Measurements from ENCODE around the gene FOXP4.

The FOXP4 gene

DNA sequence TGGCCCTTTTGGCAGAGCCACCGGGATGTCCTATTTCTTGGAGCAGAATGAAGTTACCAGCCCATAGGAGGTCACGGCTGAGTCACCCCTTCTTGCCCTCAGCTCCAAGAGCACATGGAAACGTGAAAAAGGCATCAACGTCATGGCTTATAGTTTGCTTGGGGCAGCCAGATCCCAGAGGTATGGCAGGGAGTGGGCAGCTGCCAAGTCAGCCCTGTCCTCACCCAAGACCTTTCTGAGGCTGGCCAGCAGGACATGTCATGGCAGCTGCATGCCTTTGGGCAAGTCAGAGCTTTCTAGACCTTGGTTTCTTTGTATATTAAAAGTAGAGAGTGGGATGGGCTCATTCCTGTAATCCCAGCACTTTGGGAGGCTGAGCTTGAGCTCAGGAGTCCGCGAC lies 83.9 kb downstream of the FOXP4 start:
- no peak for DNase-seq (ENCODE audit: low spot score)

DNA sequence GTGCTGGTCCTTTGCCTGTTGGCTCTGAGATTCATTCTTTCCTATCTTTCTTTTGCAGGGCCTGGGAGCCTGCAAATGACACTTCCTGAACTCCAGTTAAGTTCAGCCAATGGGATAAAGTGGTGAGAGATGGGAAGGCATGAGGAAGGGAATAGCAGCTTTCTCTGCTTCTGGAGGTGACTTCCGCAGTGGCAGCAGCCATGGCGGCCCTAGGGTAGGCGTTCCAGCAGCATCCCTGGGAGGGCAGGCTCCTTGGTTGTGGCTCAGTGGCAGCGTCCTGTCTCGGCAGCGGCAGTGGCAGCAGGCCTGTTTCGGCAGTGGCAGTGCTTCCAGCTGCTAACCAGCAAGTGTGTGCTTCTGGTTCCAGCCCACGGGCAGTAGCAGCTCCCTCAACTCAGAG lies 84.8 kb downstream of the FOXP4 start:
- DNase-seq (ENCODE audit: low spot score) = no peak

DNA sequence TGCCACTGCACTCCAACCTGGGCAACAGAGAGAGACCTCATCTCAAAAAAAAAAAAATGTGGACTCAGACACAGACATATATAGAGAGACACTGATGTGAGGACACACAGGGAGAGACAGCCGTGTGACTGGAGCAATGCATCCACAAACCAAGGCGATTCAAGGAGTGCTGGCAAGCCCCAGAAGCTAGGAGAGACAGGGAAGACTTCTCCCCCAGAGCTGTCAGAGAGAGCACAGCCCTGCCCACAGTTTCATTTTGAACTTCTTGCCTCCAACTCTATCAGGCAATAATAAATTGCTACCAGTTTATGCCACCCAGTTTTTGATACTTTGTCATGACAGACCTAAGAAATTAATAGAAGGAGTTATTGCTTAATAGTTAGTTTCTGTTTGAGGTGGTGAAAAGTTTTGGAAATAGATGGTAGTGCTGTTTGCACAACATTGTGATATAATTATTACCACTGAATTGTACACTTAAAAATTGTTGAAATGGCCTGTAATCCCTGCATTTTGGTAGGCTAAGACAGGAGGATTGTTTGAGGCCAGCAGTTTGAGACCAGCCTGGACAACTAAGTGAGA lies 87.0 kb downstream of the FOXP4 start:
- no peak for DNase-seq (ENCODE audit: low spot score)

DNA sequence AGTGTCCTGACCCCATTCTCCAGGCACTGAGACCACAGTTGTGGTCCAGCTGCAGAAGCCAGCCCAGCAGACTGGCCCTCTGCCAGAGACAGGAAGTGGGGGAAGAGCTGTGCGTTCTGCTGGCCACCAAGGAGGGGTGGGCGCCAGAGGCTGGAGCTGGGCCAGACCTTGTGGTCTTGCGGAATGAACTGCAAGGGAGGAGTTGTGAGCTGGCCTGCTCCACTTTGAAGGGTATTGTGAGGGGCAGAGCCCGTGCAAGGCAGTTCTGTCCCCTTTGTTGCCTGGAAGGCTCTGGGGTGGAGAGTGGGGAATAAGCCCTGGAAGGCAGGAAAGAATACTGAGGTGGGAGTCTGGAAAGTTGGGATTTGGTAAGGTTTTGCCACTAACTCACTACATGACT lies 88.5 kb downstream of the FOXP4 start:
- DNase-seq (ENCODE audit: low spot score) = no peak

DNA sequence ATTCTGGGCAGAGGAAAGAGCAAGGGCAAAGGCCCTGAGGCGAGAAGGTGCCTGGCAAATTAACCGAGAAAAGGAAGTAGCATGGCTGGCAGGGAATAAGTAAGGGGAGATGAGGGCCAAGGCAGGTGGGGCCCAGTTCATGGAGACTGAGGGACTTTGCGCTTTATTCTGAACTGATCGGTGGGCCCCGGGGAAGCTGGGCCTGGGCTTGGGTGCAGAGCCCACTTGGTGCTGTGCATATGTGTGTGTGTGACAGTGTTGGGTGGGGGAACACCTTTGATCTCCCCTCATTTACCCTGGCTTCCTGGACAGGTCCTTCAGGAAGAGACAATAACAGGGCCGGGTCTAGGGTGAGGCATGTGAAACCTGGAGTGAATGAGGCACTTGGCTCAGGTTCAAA lies 89.2 kb downstream of the FOXP4 start:
- no peak for DNase-seq (ENCODE audit: low spot score)

DNA sequence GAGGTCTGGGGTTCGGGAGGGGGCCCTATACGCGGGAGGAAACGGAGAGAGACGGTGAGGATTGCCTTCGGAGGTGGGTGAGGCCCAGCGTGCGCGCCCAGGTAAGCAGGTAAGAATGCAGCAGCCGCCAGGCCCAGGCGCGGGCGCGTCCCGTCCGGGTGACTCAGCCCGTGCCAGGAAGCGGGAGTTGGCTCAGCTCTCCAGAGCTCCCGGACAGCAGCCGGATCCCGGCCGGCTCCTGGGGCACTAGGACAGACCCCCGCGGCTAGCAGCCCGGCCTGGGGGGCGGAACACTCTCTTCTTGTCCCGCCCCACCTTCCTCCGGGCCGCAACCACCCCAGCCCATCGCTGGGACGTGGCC lies 90.6 kb downstream of the FOXP4 start:
- DNase-seq (ENCODE audit: low spot score) = no peak

DNA sequence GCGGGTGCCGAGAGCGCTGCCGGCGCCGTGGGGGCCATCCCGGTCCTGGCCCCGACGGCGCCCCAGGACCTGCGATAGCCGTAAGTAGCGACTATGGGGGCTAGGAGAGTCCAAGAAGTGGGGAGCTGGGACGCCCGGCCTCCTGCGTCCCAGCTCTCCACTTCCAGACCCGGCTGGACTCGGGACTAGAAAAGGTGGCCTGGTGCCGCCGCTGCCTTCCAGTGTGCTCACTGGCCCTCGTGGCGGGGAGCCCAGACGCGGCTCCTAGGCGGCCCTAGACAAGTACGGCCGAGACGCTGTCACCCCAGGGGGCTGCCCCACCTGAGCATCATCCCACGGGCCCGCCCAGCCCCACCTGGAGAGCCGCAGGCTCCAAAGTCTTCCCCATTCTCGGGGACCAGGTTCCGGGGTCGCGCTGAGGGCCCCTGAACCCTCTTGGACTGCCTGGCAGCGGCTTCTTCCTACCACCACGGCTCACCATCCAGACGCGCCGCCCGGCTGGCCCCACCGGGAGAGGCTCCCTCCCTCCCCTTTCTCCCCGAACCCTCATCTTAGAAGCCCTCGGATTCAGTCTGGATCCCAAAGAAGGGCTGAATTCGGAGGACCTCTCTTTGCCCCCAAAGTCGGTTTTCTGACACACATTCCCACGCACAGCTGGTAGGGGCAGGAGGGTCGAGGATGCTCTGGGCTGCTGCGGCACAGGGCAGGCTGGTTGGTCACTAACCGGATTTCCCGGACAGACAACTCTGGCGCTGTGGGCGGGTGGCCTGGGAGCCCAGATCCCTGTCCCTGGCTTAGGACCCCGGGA lies 91.2 kb downstream of the FOXP4 start:
- DNase-seq (ENCODE audit: low spot score) = no peak

DNA sequence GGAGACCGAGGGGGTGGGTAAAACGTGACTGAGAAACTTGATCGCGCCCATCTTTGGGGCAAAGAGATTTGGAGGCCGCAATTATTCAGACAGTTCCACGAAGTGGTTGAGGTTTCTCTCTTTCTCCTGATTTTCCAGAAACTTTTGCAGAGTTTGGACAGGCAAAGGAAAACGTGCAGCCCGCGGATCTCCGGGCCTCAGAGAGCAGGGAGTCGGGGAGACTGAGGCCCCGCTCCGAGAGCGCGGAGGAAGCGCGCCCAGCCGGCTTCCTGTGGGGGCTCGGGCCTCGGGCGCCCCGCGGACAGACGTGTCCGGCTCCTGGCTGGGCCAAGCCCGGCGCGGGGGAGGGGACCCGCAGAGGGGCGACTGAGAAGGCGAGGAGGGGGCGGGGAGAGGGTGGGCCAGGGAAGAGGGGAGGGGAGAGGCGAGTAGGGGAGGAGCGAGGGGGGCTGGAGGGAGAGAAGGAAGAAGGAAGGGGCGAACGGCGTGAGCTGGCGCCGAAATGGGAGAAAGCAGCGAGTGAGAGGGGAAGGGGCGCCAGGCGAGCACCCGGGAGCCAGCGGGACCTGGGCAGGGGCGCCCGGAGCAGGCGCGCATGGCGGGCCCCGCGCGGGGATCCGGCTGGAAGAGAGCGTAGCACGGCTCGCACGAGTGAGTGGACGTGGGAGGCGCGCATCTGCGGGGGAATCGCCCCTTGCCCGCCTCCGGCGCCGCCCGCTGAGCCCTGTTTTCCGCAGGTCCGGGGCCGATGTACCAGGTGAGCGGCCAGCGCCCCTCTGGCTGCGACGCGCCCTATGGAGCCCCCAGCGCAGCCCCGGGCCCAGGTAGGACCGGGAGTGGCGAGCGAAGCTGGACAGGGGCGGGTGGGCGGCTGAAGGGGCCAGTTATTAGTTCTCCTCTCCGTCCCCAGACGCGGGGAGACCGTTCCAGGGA lies 92.1 kb downstream of the FOXP4 start, which contains the start of gene MDFI:
Gene MDFI (plus strand): TSS at position 467 of the 933 bp plus-strand sequence. CDS start 282 bp downstream, at position 749.
- DNase-seq (ENCODE audit: low spot score) = no peak

DNA sequence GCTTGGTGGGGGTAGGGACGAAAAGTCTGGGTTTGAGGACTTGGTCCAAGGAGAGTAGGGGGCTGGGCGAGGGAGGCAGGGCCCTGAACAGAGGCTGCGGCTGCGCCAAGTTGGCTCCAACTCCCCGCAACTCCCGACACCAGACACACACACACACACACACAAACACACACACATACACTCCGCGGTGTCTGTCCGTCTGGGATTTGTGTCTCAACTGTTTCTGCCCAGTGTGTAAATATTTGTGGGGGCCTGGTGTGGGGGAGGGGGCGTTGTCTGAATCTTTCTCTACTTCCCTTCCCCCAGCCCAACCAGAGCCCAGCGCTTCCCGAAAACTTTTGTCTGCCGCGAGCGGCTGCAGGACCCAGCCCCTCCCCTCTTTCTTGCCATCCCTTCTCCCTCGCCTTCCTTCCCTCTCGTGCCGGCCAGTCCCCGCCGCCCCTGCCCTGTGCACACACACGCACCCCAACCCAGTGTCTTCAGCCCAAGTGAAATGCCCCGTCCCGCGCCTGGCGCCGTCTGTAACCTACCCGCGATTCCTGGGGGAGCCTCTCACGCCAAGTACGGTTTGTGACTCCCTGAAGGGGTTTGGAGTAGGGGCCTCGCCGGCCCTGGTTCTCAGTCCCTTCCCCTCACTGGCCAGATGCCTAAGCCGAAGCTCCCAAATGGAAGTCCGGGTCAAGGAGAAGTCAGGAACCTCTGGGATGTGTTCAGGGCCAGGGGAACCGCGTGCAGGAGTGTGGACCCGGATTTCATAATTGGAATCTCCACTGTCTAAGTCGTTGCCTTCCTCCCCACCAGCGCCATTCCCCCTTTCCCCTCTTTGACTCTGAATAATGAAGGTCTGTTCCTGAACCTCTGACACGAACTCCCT lies 93.0 kb downstream of the FOXP4 start:
- DNase-seq (ENCODE audit: low spot score) = no peak

DNA sequence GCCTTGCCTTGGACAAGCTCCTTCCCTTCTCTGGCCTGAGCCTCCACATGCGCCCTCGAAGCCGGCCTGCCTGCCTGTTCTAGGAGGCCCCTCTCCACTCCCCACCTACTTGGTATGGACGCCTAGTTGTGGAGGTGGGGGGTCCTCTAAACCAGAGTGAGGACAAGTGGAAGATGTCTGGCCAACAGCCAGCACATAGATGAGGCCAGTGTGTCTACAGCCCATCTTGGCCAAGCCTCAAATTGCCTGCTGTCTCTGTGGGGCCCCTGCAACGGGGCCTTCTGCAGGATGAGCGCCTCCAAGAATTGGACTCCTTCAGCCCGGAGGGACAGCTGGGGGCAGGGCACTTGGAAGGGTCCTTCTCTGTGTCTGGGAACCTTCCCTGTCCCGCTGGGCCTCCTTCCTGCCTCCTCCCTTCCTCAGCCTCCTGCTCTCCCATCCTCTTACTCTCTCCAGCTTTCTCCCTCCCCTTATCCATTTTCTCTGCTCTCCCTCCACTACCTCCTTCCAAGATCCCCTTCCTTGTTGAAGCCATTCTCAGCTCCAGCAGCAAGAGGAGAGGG lies 93.7 kb downstream of the FOXP4 start:
- no peak for DNase-seq (ENCODE audit: low spot score)

DNA sequence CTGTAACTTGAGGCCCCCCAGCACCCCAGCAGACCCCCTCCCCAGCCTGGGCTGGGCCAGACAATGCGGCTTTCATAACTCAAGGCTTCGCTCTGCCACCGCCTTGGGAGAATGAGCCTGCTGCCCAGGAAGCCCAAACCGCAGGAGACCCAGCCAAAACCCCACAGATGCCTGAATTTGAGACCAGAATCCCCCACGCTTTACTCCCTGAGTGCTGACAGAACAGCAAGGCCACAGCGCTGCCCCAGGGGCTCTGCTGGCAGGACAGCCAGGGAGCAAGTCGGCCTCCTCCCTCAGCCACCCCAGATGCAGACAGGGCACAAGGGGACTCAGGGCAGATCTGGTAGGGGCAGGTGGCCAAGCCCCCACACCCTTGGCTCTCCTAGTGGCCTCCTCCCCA lies 94.2 kb downstream of the FOXP4 start:
- DNase-seq (ENCODE audit: low spot score) = no peak

DNA sequence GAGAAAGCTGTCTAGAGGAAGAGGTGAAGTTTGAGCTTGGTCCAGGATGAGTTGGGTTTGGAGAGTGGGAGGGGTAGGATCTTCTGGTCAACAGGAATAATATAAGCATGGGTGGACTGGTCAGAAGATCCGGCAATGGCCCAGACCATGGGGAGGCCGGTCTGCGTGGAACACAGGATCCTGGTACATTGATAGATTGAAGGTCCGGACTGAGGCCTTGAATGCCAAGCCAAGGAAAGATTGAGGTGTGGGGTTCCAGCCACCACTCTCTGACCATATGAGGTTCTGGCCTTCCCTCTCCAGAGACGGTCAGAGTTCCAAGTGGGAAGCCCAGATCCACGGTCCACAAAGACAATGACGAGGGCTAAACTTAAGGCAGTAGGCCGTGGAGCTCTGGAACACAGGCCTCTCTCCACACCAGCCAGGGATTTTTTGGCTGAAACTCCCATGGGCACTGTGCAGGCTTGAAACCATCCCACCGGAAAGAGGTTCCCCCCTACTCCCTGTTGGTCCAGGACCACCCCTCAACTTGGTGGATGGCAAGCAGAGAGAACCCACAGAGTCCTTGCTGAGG lies 95.3 kb downstream of the FOXP4 start:
- DNase-seq (ENCODE audit: low spot score) = no peak

DNA sequence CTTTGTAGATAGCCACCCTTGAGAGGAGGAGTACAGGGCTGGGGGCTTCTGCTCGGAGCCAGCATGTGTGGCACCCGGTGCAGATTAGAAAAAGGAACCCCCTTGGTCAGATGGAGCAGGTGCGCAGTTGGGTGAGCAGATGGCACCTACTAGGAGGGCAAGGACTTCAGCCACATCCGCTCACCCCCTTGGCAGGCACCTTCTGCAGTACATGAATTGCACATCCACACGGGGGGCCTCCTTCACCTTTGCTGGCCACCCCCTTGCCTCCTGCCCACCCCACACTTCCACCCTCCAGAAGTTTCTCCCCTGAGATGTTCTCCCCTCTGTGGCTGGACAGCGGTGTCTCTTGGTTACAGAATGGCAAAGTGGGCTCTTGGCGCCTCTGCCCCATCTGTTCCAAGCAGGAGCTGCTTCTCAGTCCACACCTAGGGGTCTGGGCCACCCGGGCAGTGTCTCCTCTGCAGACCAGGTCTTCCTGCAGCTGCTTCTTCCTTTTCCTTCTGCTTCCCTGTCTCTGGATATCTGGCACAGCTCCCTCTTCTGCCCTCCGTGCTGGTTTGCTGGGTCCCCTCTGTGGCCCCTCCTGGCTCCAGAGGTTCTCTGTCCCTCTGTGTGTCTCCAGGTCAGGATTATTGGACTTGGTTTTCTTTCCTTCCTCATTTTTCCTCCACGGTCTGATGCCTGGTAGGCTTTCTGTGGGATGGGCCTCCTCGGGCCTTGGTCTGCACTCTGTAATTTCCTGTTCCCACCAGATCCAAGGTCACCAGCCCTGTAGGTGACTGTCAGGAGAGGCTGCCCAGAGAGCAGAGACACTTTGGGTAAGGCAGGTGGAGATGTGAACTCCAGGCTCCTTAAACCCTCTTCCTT lies 96.1 kb downstream of the FOXP4 start:
- DNase-seq (ENCODE audit: low spot score) = no peak

DNA sequence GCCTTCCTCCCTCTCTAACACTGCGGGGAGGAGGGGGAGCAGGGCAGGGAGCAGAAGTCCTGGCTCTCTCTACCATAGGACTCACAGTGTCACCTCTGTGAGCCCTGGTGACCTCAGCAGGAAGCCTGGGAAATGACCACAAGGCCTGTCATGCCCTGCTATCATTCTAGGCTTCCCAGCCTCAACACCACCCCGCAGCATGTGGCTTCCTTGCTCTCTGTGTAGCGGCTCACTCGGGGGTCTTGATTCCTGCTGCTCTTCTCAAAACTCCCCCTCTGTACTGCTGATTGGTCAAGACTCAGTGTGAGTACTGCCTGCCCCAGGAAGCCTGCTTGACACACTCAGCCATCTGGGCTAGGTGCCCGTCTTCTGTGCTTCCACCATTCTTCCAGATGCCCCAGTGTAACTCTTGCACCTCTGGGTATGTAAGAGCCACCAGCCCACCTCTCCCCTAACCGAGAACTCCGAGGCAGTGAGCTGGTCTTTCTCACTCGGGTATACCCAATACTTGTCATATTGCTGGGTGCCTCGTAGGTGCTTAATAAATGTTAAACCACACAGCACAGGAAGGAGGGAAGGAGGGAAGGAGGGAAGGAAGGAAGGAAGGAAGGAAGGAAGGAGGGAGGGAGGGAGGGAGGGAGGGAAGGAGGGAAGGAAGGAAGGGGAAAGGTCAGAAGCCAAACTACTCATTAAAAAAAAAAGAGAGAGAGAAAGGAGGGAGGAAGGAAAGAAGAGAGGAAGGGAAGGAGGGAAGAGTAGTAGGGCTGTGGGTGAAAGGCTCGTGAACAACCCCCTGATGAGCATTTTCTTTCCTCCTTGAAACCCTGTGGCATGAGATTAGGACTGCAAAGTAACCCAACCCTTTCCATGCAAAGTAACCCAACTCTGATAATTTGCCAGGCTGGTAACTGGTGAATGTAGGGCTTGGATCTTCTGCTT lies 97.0 kb downstream of the FOXP4 start:
- DNase-seq (ENCODE audit: low spot score) = no peak

DNA sequence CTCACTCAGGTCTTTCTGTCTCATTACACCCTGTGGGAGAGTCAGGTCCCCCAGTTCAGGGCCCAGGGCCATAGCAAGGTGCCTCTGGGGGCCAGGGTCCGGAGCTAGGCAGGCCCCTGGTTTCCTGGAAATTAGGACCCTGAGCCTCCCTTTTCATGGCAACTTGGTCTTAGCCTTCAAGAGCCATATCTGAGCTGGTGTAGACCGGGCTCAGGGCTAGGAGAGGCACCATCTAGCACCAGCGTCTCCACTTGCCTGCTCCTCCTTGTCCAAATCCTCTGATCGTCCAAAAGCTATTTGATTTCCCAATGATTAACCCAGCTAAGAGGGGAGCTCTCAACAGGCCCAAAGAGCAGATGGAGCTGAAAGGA lies 97.7 kb downstream of the FOXP4 start:
- DNase-seq (ENCODE audit: low spot score) = no peak

DNA sequence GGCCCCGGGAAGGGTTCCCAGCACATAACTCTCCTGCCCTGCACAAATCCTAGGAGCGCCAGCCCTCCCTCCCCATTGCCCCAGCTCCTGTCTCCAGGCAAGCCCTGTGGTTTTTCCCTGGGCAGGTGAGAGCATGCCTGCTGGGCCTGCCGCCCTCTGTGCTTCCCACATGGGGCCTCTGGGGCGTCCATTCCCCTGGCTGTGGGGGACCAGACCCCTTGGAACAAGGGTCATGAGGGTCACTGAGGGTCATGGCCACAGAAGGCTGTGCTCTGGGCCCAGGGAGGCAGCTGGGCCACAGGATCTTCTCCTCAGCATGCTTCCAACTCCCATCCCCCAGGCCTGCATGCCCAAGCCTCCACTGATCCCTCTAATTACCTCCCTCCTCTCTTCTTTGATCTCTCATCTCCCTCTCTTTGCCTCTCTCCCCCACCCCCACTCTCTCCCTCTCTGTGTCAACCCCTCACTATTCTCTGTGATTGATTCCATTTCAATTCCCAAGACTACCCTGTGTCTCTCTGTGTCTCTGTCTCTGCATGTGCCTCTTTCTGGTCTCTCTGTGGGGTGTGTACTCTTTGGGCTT lies 98.2 kb downstream of the FOXP4 start:
- DNase-seq (ENCODE audit: low spot score) = no peak

DNA sequence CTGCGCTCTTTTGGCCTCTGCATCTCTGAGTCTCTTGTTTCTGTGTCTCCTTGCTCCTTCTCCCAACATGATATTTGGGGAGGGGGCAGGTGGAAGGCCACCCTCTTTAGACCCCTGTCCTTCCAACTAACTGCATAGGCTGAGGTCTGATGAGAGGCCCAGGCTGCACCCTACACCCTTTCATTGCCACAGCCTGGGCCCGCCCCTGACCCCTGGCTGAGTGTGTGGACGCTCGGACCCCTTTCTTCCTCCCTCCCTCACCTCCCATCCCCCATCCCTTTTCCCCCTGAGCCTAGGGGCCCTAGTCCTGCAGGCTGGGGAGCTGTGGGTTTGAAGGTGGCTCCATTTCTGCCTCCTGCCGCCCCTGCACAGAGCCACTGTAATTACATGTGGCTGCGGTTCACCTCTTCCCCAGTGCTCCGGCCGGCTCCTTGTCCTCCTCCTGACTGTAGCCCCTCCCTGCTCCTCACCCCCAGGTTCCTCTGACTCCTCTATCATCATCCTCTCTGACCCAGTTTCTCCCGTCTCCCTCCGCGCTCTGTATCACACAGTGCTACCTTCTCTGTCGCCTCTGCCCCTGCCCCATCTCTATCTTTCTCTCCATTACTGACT lies 98.9 kb downstream of the FOXP4 start:
- DNase-seq (ENCODE audit: low spot score) = no peak
